HUES6 (cell line): ENCODE measurements around the gene SLC6A17.

Experiments
- H3K27ac ChIP-seq: 2 replicates; pipeline ENCODE4 v1.7.0; 2013; ENCODE audit warnings: low read depth, mild to moderate bottlenecking, low read length, inconsistent platforms
- H3K27me3 ChIP-seq: 2 replicates; pipeline ENCODE4 v1.6.1; 2013; ENCODE audit warnings: low read length; ENCODE audit not compliant: control insufficient read depth, insufficient read depth
- H3K36me3 ChIP-seq: 2 replicates; pipeline ENCODE4 v1.6.1; 2013; ENCODE audit warnings: low read length; ENCODE audit not compliant: control insufficient read depth, insufficient read depth
- H3K4me1 ChIP-seq: 2 replicates; pipeline ENCODE4 v1.6.1; 2013; ENCODE audit warnings: low read length; ENCODE audit not compliant: control insufficient read depth, insufficient read depth
- H3K4me3 ChIP-seq: 2 replicates; pipeline ENCODE4 v1.5.1; 2013; ENCODE audit warnings: low read depth, low read length
- H3K9ac ChIP-seq: one replicate; pipeline ENCODE4 v1.6.1; 2013; ENCODE audit warnings: mild to moderate bottlenecking, low read length
- H3K9me3 ChIP-seq: 2 replicates; pipeline ENCODE4 v1.6.1; 2013; ENCODE audit warnings: low read depth, low read length; ENCODE audit not compliant: control insufficient read depth, insufficient read depth

Gene SLC6A17

GRCh38 chr1:110235181-110235833 is 85.0 kb downstream of the SLC6A17 start:
- Histone ChIP-seq H3K27ac (no peak overlapping the region), H3K27me3 (no peaks in the 10 kb centered on the region), H3K4me1 (peaks cover 23% of the 10 kb centered on the region), H3K9ac (no peak overlapping the region), H3K4me3 (no peak overlapping the region), H3K36me3 (peaks cover 12% of the 10 kb centered on the region), H3K9me3 (no peaks in the 10 kb centered on the region; the same call in 1 of the 2 replicates)

- Histone ChIP-seq H3K9me3 (no peaks in the 10 kb centered on the region; the same call in 1 of the 2 replicates), H3K4me1 (peaks cover 23% of the 10 kb centered on the region), H3K9ac (no peak overlapping the region), H3K27me3 (no peaks in the 10 kb centered on the region), H3K4me3 (no peak overlapping the region), H3K27ac (no peak overlapping the region), H3K36me3 (peaks cover 12% of the 10 kb centered on the region)
Measured at GRCh38 chr1:110235834-110236682, 85.8 kb downstream of the SLC6A17 start.

- peaks cover 4% of the 10 kb centered on the region; the same call in 1 of the 2 replicates for H3K36me3 ChIP-seq
- no peak overlapping the region for H3K27ac ChIP-seq
- no peak overlapping the region for H3K9ac ChIP-seq
- no peaks in the 10 kb centered on the region; the same call in 1 of the 2 replicates for H3K9me3 ChIP-seq
- H3K27me3 ChIP-seq = no peaks in the 10 kb centered on the region
- peaks cover 36% of the 10 kb centered on the region for H3K4me1 ChIP-seq
- no peak overlapping the region for H3K4me3 ChIP-seq
Measured at GRCh38 chr1:110237386-110238152, 87.3 kb downstream of the SLC6A17 start.

GRCh38 chr1:110239441-110240430 is 89.4 kb downstream of the SLC6A17 start:
- no peaks in the 10 kb centered on the region for H3K36me3 ChIP-seq
- H3K4me3 ChIP-seq = no peak overlapping the region
- H3K4me1 ChIP-seq = peaks cover 41% of the 10 kb centered on the region
- H3K9me3 ChIP-seq = no peaks in the 10 kb centered on the region
- H3K27me3 ChIP-seq = no peaks in the 10 kb centered on the region
- H3K9ac ChIP-seq = no peak overlapping the region
- H3K27ac ChIP-seq = no peak overlapping the region

- Histone ChIP-seq H3K27me3 (no peaks in the 10 kb centered on the region), H3K4me1 (peaks cover 36% of the 10 kb centered on the region), H3K4me3 (no peak overlapping the region), H3K9ac (no peak overlapping the region), H3K27ac (no peak overlapping the region), H3K36me3 (no peaks in the 10 kb centered on the region), H3K9me3 (no peaks in the 10 kb centered on the region)
Measured at GRCh38 chr1:110240476-110241210, 90.3 kb downstream of the SLC6A17 start.

- Histone ChIP-seq H3K27me3 (no peaks in the 10 kb centered on the region), H3K9me3 (no peaks in the 10 kb centered on the region), H3K4me3 (no peak overlapping the region), H3K27ac (no peak overlapping the region), H3K36me3 (no peaks in the 10 kb centered on the region), H3K9ac (no peak overlapping the region), H3K4me1 (peaks cover 27% of the 10 kb centered on the region)
Measured at GRCh38 chr1:110241516-110241915, 91.2 kb downstream of the SLC6A17 start.

- Histone ChIP-seq H3K4me1 (peaks cover 27% of the 10 kb centered on the region), H3K36me3 (no peaks in the 10 kb centered on the region), H3K9me3 (no peaks in the 10 kb centered on the region), H3K4me3 (no peak overlapping the region), H3K9ac (no peak overlapping the region), H3K27me3 (no peaks in the 10 kb centered on the region), H3K27ac (no peak overlapping the region)
Measured at GRCh38 chr1:110242062-110242461, 91.8 kb downstream of the SLC6A17 start.

- Histone ChIP-seq H3K9ac (no peak overlapping the region), H3K27ac (no peak overlapping the region), H3K4me1 (peaks cover 27% of the 10 kb centered on the region), H3K9me3 (no peaks in the 10 kb centered on the region), H3K36me3 (no peaks in the 10 kb centered on the region), H3K27me3 (no peaks in the 10 kb centered on the region), H3K4me3 (no peak overlapping the region)
Measured at GRCh38 chr1:110242731-110243130, 92.4 kb downstream of the SLC6A17 start.

GRCh38 chr1:110243146-110243545 is 92.9 kb downstream of the SLC6A17 start:
- Histone ChIP-seq H3K4me3 (no peak overlapping the region), H3K9me3 (no peaks in the 10 kb centered on the region), H3K4me1 (peaks cover 27% of the 10 kb centered on the region), H3K36me3 (no peaks in the 10 kb centered on the region), H3K27me3 (no peaks in the 10 kb centered on the region), H3K27ac (no peak overlapping the region), H3K9ac (no peak overlapping the region)

GRCh38 chr1:110243574-110243973 is 93.3 kb downstream of the SLC6A17 start:
- no peaks in the 10 kb centered on the region for H3K36me3 ChIP-seq
- H3K4me3 ChIP-seq = no peak overlapping the region
- no peak overlapping the region for H3K27ac ChIP-seq
- no peaks in the 10 kb centered on the region for H3K9me3 ChIP-seq
- H3K9ac ChIP-seq = no peak overlapping the region
- H3K27me3 ChIP-seq = no peaks in the 10 kb centered on the region
- peaks cover 27% of the 10 kb centered on the region for H3K4me1 ChIP-seq
